GM15510 (cell line): Measurements from ENCODE around the gene FLNB.

Experiments
- POLR2A ChIP-seq: IDR thresholded peaks from 3 replicates; pipeline ENCODE4 v1.6.1; 2011; ENCODE audit warnings: borderline replicate concordance; ENCODE audit not compliant: insufficient read length; ENCODE audit errors: extremely low read depth

Gene FLNB

GRCh38 chr3:58084788-58085543 lies 76.7 kb downstream of the FLNB start:
- TF ChIP-seq POLR2A, result no peak

DNA sequence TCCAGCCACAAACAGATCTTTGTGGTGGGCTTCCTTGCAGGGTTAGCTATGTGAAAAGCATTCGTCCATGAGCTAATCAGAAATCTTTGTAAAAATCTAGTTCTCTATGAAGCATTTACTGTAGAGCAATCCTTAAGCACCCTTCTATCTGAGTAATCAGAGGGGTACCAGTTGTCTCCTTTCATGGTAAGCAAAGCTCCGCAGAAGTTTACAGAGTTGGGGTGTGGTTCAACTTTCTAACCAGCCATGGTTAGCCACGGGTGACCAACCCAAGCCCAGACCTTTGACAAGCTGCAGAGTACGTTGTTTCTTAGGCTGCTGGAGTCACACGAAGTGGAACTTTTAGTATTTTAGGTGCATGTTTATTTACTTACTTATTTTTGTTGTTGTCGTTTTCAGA lies 77.4 kb downstream of the FLNB start:
- no peak for TF ChIP-seq POLR2A

DNA sequence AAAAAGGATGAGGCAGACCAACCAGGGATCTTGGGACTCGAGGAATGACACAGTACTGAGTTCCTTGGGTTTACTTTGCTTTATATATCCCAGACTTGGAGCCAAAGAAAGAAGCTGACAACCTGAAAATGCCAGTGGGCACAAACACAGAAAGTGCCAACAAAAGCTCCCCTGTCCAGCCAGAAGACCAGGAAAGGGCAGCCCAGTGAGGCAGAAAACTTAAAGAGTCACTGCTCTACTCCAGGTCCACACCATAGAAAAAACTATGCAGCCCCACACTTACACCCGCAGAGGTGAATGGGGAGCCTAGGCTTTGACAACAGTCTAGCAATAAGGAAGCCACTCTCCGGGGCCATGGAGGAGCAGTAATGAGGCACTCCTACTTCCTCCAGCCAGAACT lies 80.3 kb downstream of the FLNB start:
- no peak for TF ChIP-seq POLR2A

DNA sequence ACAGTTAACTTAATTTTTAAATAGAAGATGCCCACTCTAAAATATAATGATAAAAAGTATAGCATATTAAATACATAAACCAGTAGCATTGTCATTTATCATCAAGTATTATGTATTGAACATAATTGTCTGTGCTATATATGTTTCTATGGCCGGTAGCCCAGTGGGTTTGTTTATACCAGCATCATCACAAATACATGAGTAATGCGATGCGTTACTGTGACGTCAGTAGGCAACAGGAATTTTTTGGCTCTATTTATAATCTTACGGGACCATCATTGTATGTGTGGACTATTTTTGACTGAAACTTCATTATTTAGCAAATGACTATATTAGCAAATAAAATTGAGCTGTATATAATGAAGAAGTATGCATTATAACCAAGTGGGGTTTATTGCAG lies 82.1 kb downstream of the FLNB start:
- no peak for TF ChIP-seq POLR2A

DNA sequence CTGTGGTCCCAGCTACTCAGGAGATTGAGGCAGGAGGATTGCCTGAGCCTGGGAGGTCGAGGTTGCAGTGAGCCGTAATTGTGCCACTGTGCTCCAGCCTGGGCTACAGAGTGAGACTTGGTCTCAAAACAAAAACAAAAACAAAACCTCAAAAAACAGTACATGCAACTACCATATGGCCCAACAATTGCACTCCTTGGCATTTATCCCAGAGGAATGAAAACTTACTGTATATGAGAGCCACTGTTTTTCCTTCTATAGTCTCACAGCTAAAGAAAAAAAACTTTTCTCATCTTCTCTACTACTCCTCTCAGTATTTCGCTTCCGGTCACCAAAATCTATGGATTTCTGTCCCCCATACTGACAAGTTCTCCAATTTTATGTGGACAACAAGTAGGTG lies 84.3 kb downstream of the FLNB start:
- no peak for TF ChIP-seq POLR2A

- TF ChIP-seq POLR2A, result no peak
Observed at GRCh38 chr3:58093574-58094195, 85.5 kb downstream of the FLNB start.

GRCh38 chr3:58094657-58095056 lies 86.4 kb downstream of the FLNB start:
- TF ChIP-seq POLR2A, result no peak

GRCh38 chr3:58095603-58096138 lies 87.4 kb downstream of the FLNB start:
- TF ChIP-seq POLR2A, result no peak

- no peak for TF ChIP-seq POLR2A
Observed at GRCh38 chr3:58098531-58098930, 90.3 kb downstream of the FLNB start.

DNA sequence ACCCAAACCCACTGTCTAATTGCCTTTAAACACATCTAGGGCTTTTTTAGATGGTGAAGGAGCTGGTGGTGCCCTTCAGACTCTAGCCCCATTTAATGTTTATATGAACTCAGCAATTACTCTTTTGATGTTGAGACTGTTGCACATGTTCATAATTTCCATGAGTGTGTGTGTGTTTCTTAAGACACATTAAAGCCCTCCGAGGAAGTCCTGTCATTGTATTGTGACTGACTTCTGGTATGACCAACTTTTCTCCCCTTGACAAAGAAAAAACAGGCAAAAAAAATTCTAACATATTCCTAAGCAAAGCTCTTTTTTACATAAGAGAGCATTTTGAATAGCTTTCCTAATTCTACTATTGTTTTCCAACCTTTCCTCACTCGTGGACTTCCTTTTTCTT lies 91.6 kb downstream of the FLNB start:
- TF ChIP-seq POLR2A, result no peak

- no peak for TF ChIP-seq POLR2A
Observed at GRCh38 chr3:58101499-58102389, 93.5 kb downstream of the FLNB start.

DNA sequence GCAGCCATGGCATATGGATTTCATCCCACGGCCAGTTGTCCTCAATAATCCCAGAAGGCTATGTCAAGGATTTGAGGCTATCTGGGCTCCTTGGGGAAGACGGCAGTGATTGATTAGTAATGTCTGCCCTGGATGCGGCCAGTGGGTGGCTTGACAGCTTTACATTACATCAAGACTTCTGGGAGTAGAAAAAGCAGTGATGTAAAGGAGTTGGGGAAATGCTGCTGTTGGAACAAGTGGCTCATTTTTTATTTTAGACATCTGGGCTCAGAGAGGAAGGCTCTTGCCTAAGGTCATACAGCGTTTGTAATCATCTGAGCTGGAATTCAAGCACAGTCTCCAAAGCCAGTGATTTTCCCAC lies 94.1 kb downstream of the FLNB start:
- TF ChIP-seq POLR2A, result no peak

- TF ChIP-seq POLR2A, result no peak
Observed at GRCh38 chr3:58102976-58103451, 94.8 kb downstream of the FLNB start.

DNA sequence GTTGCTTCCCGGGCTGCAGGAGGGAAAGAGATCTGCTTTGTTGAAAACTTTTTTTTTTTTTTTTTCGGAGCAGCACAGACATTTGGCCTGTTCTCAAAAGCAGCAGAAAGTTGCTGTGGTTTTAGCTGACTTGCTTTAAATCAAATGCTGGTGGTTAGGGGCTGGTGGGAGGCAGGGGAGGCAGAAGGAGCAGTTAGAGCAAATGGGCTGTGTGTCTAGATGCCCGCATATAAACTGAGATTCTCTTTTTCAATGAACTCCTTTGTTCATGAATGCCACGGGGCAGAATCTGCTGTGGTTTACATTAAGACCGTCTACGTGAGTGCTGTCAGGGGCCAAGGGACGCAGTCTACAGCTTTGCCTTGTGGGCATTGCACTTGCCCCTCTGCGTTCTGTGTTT lies 95.9 kb downstream of the FLNB start:
- no peak for TF ChIP-seq POLR2A

DNA sequence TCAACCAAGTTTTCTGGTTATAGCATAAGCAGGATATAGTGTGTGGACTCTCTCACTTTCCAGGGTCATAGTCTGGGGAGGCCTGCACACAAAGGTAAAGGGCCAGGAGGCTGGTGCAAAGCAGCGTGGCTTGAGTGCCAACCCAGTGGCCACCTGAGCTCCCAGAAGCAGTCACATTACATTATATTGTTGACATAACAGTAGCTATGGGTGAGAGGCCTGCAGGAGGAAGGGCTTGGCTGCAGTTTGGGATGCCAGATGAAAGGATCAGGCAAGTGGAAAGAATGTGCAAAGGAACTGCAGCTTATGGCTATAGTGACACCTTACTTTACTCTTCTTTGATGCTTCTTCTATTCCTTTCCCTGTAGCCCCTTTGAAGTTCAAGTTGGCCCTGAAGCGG lies 96.5 kb downstream of the FLNB start:
- TF ChIP-seq POLR2A, result no peak
